RWPE1 (cell line): Measurements from ENCODE around the gene BID.

Experiments used
- CTCF ChIA-PET: fragments of 350-600 bp; sonication (Branson Sonifier 250); formaldehyde crosslinking; extraction: SDS; loops from one replicate; lab custom pipeline; 2021; lab: Yijun Ruan, JAX
- POLR2A ChIA-PET: fragments of 400-600 bp; formaldehyde crosslinking; extraction: SDS; loops from one replicate; lab custom pipeline; 2020; ENCODE audit warnings: antibody characterized with exemption; ENCODE audit not compliant: low non-redundant PET; lab: Yijun Ruan, JAX
- DNase-seq: peaks from one replicate; pipeline ENCODE4 v3.0.0; 2012; ENCODE audit warnings: low spot score
- H3K27ac ChIP-seq: fragments of 450-650 bp; 2 replicates; pipeline ENCODE4 v1.5.1; 2017
- TF ChIP-seq, protein P1 (sequence below): fragments of 450-650 bp; conservative IDR thresholded peaks from 2 replicates; pipeline ENCODE4 v1.5.1; 2017; ENCODE audit warnings: low read depth, mild to moderate bottlenecking

Gene BID

DNA sequence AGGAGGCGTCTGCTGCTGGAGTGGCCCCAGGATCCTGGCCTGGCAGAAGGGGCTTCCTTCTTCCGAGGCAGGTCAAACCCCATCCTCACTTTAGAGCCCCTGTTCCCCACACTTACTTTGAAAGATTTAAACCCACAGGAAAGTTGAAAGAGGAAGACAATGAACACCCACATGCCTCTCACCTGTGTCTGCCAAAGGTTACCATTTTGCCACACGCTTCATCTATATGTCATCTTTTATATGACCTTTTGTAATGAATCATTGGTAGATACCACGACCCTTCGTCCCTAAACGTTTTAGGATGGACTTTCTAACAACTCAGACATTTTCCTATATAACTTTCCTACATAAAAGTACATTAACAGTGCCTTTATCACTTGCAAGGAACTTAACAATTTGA lies 39.8 kb upstream of the BID start:
- ChIA-PET POLR2A (no interaction called here), CTCF (no interaction called here)
- H3K27ac ChIP-seq: no peak overlapping the region
- DNase-seq: no peak
- TF ChIP-seq, protein P1, sequence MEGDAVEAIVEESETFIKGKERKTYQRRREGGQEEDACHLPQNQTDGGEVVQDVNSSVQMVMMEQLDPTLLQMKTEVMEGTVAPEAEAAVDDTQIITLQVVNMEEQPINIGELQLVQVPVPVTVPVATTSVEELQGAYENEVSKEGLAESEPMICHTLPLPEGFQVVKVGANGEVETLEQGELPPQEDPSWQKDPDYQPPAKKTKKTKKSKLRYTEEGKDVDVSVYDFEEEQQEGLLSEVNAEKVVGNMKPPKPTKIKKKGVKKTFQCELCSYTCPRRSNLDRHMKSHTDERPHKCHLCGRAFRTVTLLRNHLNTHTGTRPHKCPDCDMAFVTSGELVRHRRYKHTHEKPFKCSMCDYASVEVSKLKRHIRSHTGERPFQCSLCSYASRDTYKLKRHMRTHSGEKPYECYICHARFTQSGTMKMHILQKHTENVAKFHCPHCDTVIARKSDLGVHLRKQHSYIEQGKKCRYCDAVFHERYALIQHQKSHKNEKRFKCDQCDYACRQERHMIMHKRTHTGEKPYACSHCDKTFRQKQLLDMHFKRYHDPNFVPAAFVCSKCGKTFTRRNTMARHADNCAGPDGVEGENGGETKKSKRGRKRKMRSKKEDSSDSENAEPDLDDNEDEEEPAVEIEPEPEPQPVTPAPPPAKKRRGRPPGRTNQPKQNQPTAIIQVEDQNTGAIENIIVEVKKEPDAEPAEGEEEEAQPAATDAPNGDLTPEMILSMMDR: no peak

DNA sequence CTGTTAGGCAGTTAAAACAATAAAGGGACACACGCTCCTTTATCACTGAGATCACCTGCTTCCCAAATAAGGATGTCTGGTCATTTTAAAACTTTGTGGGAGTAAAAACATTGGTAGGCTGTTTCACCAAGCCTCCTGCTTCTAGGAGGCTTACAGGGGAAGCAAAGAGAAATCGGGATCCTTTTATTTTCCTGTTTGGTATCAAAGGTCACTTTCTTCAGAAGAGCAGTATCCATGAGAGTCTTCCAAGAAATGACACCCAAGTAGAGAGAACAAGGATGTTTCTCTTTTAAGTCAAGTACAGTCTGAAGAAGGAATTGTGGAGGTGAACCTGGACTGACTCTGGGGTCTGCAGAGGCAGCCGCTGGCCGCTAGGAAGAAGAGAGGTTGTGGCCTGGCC lies 36.9 kb upstream of the BID start:
- CTCF ChIA-PET: no interaction called here
- POLR2A ChIA-PET: no interaction called here
- TF ChIP-seq, protein P1: no peak
- H3K27ac ChIP-seq: no peak overlapping the region
- no peak for DNase-seq

DNA sequence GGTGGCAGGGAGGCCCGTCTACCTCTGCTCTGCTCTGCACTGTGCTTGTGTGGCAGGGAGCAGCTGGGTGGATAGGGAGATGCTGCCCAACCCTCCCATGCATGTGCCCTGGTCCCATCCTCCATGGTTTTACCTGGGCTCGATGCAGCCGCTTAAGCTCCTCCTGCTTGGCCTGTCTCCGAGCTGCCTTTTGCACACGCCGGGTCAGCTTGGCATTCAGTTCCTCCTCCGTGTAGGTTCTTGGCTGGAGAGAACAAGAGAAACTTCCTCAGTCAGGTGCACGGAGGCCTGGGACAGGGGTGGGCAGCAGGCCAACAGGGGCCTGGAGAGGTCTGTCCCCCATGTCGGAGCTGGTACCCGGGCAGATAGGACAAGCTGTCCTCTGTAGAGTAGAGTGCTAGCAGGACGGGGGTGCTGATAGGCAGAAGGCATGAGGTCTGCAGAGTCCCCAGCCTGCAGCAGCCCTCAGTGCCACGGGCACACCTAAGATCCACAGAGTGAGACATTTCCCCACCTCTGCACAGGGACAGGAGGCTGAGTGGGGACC lies 36.4 kb upstream of the BID start:
- ChIA-PET POLR2A (no interaction called here), CTCF (interaction anchor here (0.6 kb wide), 1 partner anchor 8 kb away, joined by 3 read pairs; no protein-coding TSS in a partner anchor)
- no peak overlapping the region for H3K27ac ChIP-seq
- no peak for DNase-seq
- TF ChIP-seq, protein P1: no peak

DNA sequence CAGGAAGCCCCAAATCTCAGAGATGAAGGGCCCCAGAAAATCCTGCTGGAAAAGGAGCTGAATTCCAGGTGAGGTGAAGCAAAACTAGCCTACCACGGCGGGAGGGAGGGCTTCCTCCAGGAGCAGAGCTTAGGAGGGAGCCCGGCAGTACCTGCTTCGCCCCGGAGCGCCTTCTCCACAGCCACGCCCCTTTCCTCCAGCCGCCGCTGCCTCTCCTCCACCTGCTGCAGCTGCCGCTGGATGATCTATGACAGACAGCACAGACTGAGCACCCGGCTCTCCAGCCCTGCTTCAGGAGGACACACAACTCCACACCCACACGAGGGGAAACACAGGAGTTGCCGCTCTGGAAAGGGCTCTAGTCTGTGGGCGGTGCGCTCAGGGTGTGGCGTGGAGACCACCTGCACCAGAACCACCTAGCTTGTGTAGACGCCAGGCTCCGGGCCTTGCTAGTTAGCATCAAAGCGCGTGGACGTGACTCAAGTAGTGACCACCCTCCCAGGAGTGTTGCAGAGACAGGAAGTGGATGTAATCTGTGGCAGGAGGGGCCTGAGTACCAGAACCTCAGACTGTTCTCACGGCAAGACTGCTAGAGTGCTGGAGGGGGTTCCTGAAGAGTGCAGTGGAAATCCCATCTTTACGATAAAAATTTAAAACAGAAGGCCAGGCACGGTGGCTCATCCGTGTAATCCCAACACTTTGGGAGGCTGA lies 34.6 kb upstream of the BID start:
- TF ChIP-seq, protein P1: no peak
- ChIA-PET POLR2A (no interaction called here), CTCF (interaction anchor here (0.6 kb wide), 1 partner anchor 734 kb away, joined by 3 read pairs; no protein-coding TSS in a partner anchor)
- H3K27ac ChIP-seq: no peak overlapping the region
- no peak for DNase-seq

DNA sequence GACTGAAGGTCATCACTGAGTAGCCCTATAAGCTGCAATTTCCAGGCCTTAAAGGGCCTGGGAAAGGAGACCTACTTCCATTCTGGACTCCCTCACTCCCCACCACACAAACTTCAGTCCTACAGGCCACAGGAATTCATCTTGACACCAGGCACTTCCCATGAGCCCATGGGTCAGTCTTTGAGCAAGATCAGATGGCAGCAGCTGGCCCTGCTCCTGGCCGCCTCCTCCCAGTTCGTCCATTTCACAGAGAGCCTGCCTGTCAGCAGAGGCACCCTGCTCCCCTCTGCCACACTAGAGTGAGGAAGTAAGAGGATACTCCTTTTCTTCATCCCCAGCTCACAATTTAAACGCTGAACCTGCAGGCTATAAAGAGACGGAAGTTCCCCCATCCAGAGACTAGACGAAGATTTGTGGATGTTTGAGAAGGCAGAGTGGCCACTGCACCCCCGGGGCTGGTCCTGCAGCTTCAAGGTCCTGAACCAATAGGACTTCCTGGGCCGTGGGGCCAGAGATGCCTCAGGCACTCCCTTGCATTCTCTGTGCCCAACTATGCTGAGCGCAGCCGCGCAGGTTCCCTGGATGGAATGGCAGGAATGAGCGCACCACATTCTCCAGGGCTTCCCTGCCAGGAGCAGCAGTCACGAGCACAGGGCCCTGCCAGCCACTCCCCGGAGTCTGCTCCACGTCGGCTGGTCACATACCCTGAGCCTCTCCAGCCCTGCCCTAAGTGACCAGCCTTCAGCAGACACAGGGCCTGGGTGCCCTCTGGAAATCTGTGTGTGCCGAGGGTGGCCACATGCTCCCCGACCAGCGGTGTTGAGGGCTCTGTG lies 33.5 kb upstream of the BID start:
- no peak for DNase-seq
- TF ChIP-seq, protein P1: no peak
- H3K27ac ChIP-seq: no peak overlapping the region
- ChIA-PET POLR2A (no interaction called here), CTCF (no interaction called here)

DNA sequence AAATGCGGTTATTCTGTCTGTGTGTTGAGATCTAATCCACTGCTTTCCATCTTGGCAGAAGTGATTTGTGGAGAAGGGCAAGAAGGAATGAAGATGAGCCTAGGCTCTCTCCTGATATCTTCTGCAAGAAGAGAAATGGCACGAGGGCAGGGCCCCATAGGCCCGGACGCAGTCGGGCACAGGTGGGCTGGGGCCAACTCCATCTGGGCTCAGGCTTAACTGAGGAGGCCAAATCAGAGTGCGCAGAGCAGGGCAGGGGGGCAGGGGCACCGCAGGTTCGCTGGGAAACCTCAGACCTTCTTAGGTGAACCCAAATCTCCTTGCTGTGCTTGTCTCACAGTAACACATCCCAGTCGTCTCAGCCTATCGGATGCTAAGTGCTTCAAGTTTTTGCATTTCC lies 32.8 kb upstream of the BID start:
- TF ChIP-seq, protein P1: no peak
- CTCF ChIA-PET: no interaction called here
- DNase-seq: no peak
- no peak overlapping the region for H3K27ac ChIP-seq
- POLR2A ChIA-PET: no interaction called here
